Epithelial cell of proximal tubule (primary cell): ENCODE data around the gene ZNF391. TPM values are rescaled to one million over a fixed set of nuclear protein-coding genes. Genes with fewer than 3 reads are reported as not detected.

ENCODE experiments used
- DNase-seq: peaks from one replicate; pipeline ENCODE4 v3.0.0-alpha.2; 2011; ENCODE audit warnings: low read depth
- H3K4me3 ChIP-seq: 2 replicates; pipeline ENCODE4 v1.5.1; 2011; ENCODE audit warnings: low read depth, mild to moderate bottlenecking, low read length
- total RNA-seq: library from RNA; depleted of rRNA; stranded (reverse); fragments of >200 nt; gene quantifications from 2 replicates; pipeline ENCODE4 v1.2.3, GENCODE V29; 2015
- TF ChIP-seq, protein P1 (sequence below): conservative IDR thresholded peaks from 2 replicates; pipeline ENCODE4 v1.5.1; 2012; ENCODE audit warnings: low read depth, mild to moderate bottlenecking, low read length

The ZNF391 gene
- total RNA-seq, 1 donor from 2014 or later, result 1.4 TPM

DNA sequence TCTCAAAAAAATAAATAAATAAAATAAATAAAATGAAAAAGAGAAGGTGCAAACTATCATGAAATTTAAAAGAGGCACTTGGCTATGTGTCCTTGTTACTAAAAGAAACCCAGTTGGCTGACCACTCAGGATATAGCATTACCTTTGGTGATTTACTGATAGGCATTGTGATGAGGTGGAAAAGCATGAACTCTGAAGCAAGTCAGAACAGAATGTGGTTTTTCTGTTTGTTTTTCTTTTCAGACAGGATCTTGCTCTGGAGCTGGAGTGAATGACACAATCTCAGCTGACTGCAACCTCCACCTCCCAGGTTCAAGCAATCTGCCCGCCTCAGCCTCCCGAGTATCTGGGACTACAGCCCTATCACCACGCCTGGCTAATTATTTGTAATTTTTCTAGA lies 52.4 kb downstream of the ZNF391 start:
- no peak overlapping the region for H3K4me3 ChIP-seq
- DNase-seq, result no peak
- TF ChIP-seq, protein P1, sequence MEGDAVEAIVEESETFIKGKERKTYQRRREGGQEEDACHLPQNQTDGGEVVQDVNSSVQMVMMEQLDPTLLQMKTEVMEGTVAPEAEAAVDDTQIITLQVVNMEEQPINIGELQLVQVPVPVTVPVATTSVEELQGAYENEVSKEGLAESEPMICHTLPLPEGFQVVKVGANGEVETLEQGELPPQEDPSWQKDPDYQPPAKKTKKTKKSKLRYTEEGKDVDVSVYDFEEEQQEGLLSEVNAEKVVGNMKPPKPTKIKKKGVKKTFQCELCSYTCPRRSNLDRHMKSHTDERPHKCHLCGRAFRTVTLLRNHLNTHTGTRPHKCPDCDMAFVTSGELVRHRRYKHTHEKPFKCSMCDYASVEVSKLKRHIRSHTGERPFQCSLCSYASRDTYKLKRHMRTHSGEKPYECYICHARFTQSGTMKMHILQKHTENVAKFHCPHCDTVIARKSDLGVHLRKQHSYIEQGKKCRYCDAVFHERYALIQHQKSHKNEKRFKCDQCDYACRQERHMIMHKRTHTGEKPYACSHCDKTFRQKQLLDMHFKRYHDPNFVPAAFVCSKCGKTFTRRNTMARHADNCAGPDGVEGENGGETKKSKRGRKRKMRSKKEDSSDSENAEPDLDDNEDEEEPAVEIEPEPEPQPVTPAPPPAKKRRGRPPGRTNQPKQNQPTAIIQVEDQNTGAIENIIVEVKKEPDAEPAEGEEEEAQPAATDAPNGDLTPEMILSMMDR, result no peak

DNA sequence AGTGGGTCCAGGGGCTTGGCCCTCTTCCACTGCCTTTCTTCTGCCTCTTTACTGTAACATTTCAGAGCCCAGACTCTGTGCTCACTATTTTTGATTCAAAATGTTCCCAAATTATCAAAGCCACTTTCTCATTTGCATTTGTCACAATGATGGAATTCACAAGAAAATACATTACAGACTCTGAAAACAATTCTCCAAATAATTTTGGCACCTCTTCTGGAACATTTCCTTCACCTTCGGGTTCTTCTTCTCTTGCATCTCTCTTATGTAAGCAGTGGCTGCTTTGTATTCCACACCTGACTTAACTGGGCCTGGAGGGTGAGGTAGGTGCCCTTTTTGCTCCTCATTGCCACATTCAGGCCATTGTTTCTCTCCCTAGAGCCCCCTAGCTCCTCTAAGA lies 54.4 kb downstream of the ZNF391 start:
- TF ChIP-seq, protein P1, result no peak
- no peak for DNase-seq
- no peak overlapping the region for H3K4me3 ChIP-seq

DNA sequence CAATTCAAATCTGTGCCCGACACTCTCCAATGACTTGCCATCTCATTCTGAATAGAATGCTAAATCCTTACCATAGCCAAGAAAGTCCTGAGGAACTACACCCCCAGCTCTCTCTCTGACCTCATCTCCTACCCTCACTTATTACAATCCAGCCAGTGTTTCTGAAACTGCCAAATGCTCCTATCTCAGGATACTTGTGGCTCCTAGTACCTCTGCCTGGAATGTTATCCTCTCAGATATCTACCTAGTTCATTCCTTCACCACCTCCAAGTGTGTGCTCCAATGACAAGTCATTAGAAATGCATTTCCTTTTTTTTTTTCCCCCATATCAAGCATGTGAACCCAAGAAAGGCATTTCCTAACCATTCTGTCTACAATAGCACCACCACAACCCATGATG lies 59.9 kb downstream of the ZNF391 start:
- no peak overlapping the region for H3K4me3 ChIP-seq

DNA sequence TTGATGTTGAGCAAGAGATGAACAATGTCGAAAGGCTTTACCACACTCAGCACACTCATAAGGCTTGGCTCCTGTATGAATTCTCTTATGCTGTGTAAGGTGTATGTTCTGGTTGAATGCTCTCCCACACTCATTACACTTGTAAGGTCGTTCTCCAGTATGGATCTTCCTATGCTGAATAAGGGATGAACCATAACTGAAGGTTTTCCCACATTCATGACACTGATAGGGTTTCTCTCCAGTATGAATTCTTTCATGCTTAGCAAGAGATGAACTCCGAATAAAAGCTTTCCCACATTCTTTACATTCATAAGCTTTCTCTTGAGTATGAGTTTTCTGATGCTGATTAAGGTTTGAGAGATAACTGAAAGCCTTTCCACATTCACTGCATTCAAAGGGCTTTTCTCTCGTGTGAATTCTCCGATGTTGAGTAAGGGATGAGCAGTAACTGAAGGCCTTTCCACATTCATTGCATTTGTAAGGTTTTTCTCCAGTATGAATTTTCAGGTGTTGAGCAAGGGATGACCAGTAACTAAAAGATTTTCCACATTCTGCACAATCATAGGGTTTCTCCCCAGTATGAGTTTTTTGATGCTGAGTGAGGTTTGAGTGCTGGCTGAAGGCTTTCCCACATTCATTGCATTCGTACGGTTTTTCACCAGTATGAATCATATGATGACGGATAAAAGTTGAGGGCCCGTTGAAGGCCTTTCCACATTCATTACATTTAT lies 63.3 kb downstream of the ZNF391 start:
- no peak for DNase-seq
- no peak overlapping the region for H3K4me3 ChIP-seq
- TF ChIP-seq, protein P1, result no peak

More for the DNA sequence above, 59.9 kb downstream of the ZNF391 start:
- TF ChIP-seq, protein P1, result no peak
- no peak for DNase-seq

DNA sequence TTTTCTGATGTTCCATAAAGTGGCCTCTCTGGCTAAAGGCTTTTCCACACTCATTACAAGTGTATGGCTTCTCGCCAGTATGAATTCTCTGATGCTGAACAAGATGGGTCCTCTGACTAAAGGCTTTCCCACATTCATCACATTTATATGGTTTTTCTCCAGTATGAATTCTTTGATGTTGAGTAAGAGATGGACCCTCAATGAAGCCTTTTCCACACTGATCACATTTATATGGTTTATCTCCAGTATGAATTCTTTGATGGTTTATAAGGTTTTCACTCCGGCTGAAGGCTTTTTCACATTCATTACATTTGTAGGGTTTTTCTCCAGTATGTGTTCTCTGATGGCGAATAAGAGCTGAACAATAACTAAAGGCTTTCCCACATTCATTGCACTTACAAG lies 63.9 kb downstream of the ZNF391 start:
- DNase-seq, result no peak
- H3K4me3 ChIP-seq, result no peak overlapping the region
- TF ChIP-seq, protein P1, result no peak

Other genes with a start within 250 kb of the ZNF391 start
- gene PRSS16, start 141.1 kb upstream of the ZNF391 start, total RNA-seq, result 1.0 and 2.8 TPM in 2 replicates
- gene POM121L2, start 76.5 kb upstream of the ZNF391 start, total RNA-seq, result not detected in 2 replicates
- 3.7 and 5.7 TPM in 2 replicates for gene ZNF184, start 84.3 kb downstream of the ZNF391 start, total RNA-seq